ENCODE measurements around the gene FALEC. TPM values are rescaled to one million over a fixed set of nuclear protein-coding genes. Genes with fewer than 3 reads are reported as not detected.
A peak's percentile ranks its signal among the peaks of the same experiment; 100 is the strongest.

FALEC gene
- total and polyA plus RNA-seq, 9 of the 15 experiments (the other 6 are each of a cell fraction or from before 2014, with no cell fraction given) = 0.15 to 1.8 (median 0.53) TPM; not detected in 5

GRCh38 chr1:150545486-150546032 is 30.0 kb downstream of the FALEC start (continued):
- TF ChIP-seq MYBL2 (IDR thresholded peaks at IDR 0.05; ENCODE audit: low read depth) (no peak), MYBL2 (CRISPR knock-in tag; IDR thresholded peaks at IDR 0.05; ENCODE audit: borderline replicate concordance) (no peak), RBM15 (IDR thresholded peaks at IDR 0.05; ENCODE audit: insufficient read depth, low read length) (no peak), CREB3L1 (IDR thresholded peaks at IDR 0.05; ENCODE audit: borderline replicate concordance, low read depth) (peak; percentile 45; the same call in 1 of the 2 replicates), POLR2B (IDR thresholded peaks at IDR 0.05; ENCODE audit: low read depth, partially characterized antibody) (peak; percentile 44), ZHX1 (conservative IDR thresholded peaks at IDR 0.05; ENCODE audit: low read length) (no peak), CEBPG (CRISPR knock-in tag; IDR thresholded peaks at IDR 0.05) (no peak), CEBPG (tag; conservative IDR thresholded peaks at IDR 0.05 in 1 of 2, IDR thresholded peaks at IDR 0.05 in 1 of 2) (no peak), HDAC8 (tag; IDR thresholded peaks at IDR 0.05) (no peak), XRCC3 (IDR thresholded peaks at IDR 0.05) (no peak), U2AF2 (optimal IDR thresholded peaks at IDR 0.05; ENCODE audit: low read depth, low read length) (no peak), MEF2A (IDR thresholded peaks at IDR 0.05; ENCODE audit: control insufficient read depth, low read depth, low read length) (peak; percentile 92), ZNF740 (CRISPR knock-in tag; IDR thresholded peaks at IDR 0.05) (no peak), ZNF740 (tag; IDR thresholded peaks at IDR 0.05) (peak in 1 of 2 experiments; percentile 67; a peak in 1 of 4 replicates), BCLAF1 (IDR thresholded peaks at IDR 0.05; ENCODE audit: borderline replicate concordance in 1 of 2, control insufficient read depth in 1 of 2, low read depth in 2 of 2, low read length in 1 of 2) (peak in 1 of 2 experiments; percentile 85; a peak in 1 of 4 replicates), SMAD1 (IDR thresholded peaks at IDR 0.05; ENCODE audit: low read depth, low read length, partially characterized antibody) (peak; percentile 92), ZNF277 (CRISPR knock-in tag; IDR thresholded peaks at IDR 0.05; ENCODE audit: borderline replicate concordance) (no peak)

Measured in K562 (cell line).